ENCODE measurements around the gene ASTN2.

- TF ChIP-seq POLR2AphosphoS5 (IDR thresholded peaks at IDR 0.05; ENCODE audit: low read depth, low read length) = no peak
- no peak for TF ChIP-seq SIN3A (IDR thresholded peaks at IDR 0.05; ENCODE audit: borderline replicate concordance, insufficient read depth, low read length)
Measured at GRCh38 chr9:116979456-116979855, 435.4 kb downstream of the ASTN2 start.

Data from PFSK-1 (cell line).